SU-DHL-6 (cell line): Measurements from ENCODE around the gene KRTAP6-2.

ENCODE experiments used
- H2AFZ ChIP-seq: fragments of 200-600 bp; sonication (generic); 2 replicates; pipeline ENCODE4 v1.6.1; 2014; ENCODE audit warnings: low read depth, mild to moderate bottlenecking, moderate library complexity, mixed read lengths, antibody characterized with exemption, low read length; ENCODE audit not compliant: severe bottlenecking
- H3F3A ChIP-seq: fragments of 200-600 bp; shearing (Covaris generic); 2 replicates; pipeline ENCODE4 v1.6.0; 2016; ENCODE audit warnings: antibody characterized with exemption, mild to moderate bottlenecking; ENCODE audit not compliant: insufficient read depth
- H3K27ac ChIP-seq: fragments of 200-600 bp; sonication (generic); 2 replicates; pipeline ENCODE4 v1.5.1; 2016; ENCODE audit warnings: low read depth, mild to moderate bottlenecking, low read length, moderate library complexity, mixed read lengths
- H3K27me3 ChIP-seq: fragments of 200-600 bp; sonication (generic), shearing (Covaris generic); 2 replicates; pipeline ENCODE4 v1.6.0; 2014; ENCODE audit warnings: mild to moderate bottlenecking, low read length
- H3K36me3 ChIP-seq: fragments of 200-600 bp; sonication (generic); 2 replicates; pipeline ENCODE4 v1.6.1; 2014; ENCODE audit warnings: mild to moderate bottlenecking, low read length, mixed read lengths
- H3K4me2 ChIP-seq: fragments of 300-600, 200-600 bp; shearing (Covaris generic), sonication (generic); 2 replicates; pipeline ENCODE4 v1.6.0; 2014; ENCODE audit warnings: low read length, low read depth, mild to moderate bottlenecking; ENCODE audit not compliant: poor library complexity, severe bottlenecking
- H3K4me3 ChIP-seq: fragments of 200-600 bp; sonication (generic); 2 replicates; pipeline ENCODE4 v1.5.1; 2014; ENCODE audit warnings: antibody characterized with exemption, low read length, mild to moderate bottlenecking, mixed read lengths; ENCODE audit not compliant: insufficient read depth, poor library complexity, severe bottlenecking
- H3K79me2 ChIP-seq: fragments of 200-600 bp; sonication (generic); 2 replicates; pipeline ENCODE4 v1.6.1; 2014; ENCODE audit warnings: mild to moderate bottlenecking, low read length, moderate library complexity; ENCODE audit not compliant: insufficient read depth
- H3K9ac ChIP-seq: fragments of 200-600 bp; sonication (generic); 2 replicates; pipeline ENCODE4 v1.7.0; 2014; ENCODE audit warnings: mild to moderate bottlenecking, low read length
- H3K9me2 ChIP-seq: fragments of 200-600 bp; sonication (generic); replicated peaks from 2 replicates; pipeline ENCODE4 v1.6.1; 2014; ENCODE audit warnings: low read length; ENCODE audit not compliant: insufficient read depth
- H3K9me3 ChIP-seq: fragments of 200-600 bp; sonication (generic); 2 replicates; pipeline ENCODE4 v1.6.1; 2014; ENCODE audit warnings: low read length, mixed read lengths; ENCODE audit not compliant: insufficient read depth
- H4K20me1 ChIP-seq: fragments of 200-600 bp; sonication (generic); 2 replicates; pipeline ENCODE4 v1.6.1; 2014; ENCODE audit warnings: low read depth, mild to moderate bottlenecking, antibody characterized with exemption, low read length, moderate library complexity, mixed read lengths
- CTCF ChIP-seq: fragments of 200-600 bp; sonication (generic); IDR thresholded peaks from one replicate; pipeline ENCODE4 v1.5.1; 2017; ENCODE audit warnings: antibody characterized with exemption, mild to moderate bottlenecking, low read length, moderate library complexity; ENCODE audit not compliant: insufficient read depth, poor library complexity, severe bottlenecking
- EZH2phosphoT487 ChIP-seq: fragments of 200-600 bp; sonication (generic), shearing (Covaris generic); conservative IDR thresholded peaks from 2 replicates; pipeline ENCODE4 v1.6.1; 2018; ENCODE audit warnings: mild to moderate bottlenecking, antibody characterized with exemption, low read length, moderate library complexity, mixed read lengths

The KRTAP6-2 gene

GRCh38 chr21:30638686-30639085 is 40.0 kb upstream of the KRTAP6-2 start:
- Histone ChIP-seq H4K20me1 (no peaks in the 10 kb centered on the region), H3K27me3 (no peaks in the 10 kb centered on the region), H3K79me2 (no peaks in the 10 kb centered on the region), H2AFZ (no peak overlapping the region), H3K4me2 (no peak overlapping the region), H3K9me3 (no peaks in the 10 kb centered on the region), H3K27ac (no peak overlapping the region), H3F3A (no peaks in the 10 kb centered on the region), H3K9me2 (no peaks in the 10 kb centered on the region), H3K4me3 (no peak overlapping the region), H3K9ac (no peak overlapping the region), H3K36me3 (no peaks in the 10 kb centered on the region)
- no peak for TF ChIP-seq EZH2phosphoT487
- TF ChIP-seq CTCF = no peak

GRCh38 chr21:30634906-30635305 is 36.2 kb upstream of the KRTAP6-2 start, which contains the start of gene KRTAP20-2:
Gene KRTAP20-2, plus strand, starts transcription at chr21:30635206. Its CDS starts 58 bp downstream, at chr21:30635264.
- no peaks in the 10 kb centered on the region for H3F3A ChIP-seq
- H3K9me3 ChIP-seq = no peaks in the 10 kb centered on the region
- no peaks in the 10 kb centered on the region for H4K20me1 ChIP-seq
- H3K27me3 ChIP-seq = no peaks in the 10 kb centered on the region
- H3K79me2 ChIP-seq = no peaks in the 10 kb centered on the region
- no peak within 1 kb of the TSS for H3K27ac ChIP-seq
- no peak within 1 kb of the TSS for H3K9ac ChIP-seq
- no peak within 1 kb of the TSS for H2AFZ ChIP-seq
- no peaks in the 10 kb centered on the region for H3K36me3 ChIP-seq
- H3K4me3 ChIP-seq = no peak within 1 kb of the TSS
- TF ChIP-seq EZH2phosphoT487 (no peak), CTCF (no peak)
- H3K4me2 ChIP-seq = no peak within 1 kb of the TSS
- no peaks in the 10 kb centered on the region for H3K9me2 ChIP-seq

GRCh38 chr21:30629200-30629599 is 30.5 kb upstream of the KRTAP6-2 start:
- H3K27me3 ChIP-seq = no peaks in the 10 kb centered on the region
- no peaks in the 10 kb centered on the region for H3K36me3 ChIP-seq

More at GRCh38 chr21:30629200-30629599, 30.5 kb upstream of the KRTAP6-2 start:
- H3K4me2 ChIP-seq = no peak overlapping the region
- no peaks in the 10 kb centered on the region for H3F3A ChIP-seq
- no peaks in the 10 kb centered on the region for H3K79me2 ChIP-seq
- no peak overlapping the region for H3K4me3 ChIP-seq
- H3K9ac ChIP-seq = no peak overlapping the region
- H3K27ac ChIP-seq = no peak overlapping the region
- H4K20me1 ChIP-seq = no peaks in the 10 kb centered on the region
- no peaks in the 10 kb centered on the region for H3K9me2 ChIP-seq
- TF ChIP-seq EZH2phosphoT487 (no peak), CTCF (no peak)
- H3K9me3 ChIP-seq = peaks cover 10% of the 10 kb centered on the region
- no peak overlapping the region for H2AFZ ChIP-seq
